HL-60 (cell line): ENCODE data around the gene ATL1.

ENCODE experiments used
- SPI1 ChIP-seq: IDR thresholded peaks from 2 replicates; pipeline ENCODE4 v1.6.1; 2012; ENCODE audit warnings: low read depth, mild to moderate bottlenecking, borderline replicate concordance
- TF ChIP-seq, protein P1 (sequence below): IDR thresholded peaks from one replicate; pipeline ENCODE4 v1.5.1; 2011; ENCODE audit warnings: low read length, control low read depth, inconsistent platforms; ENCODE audit not compliant: insufficient read depth

DNA sequence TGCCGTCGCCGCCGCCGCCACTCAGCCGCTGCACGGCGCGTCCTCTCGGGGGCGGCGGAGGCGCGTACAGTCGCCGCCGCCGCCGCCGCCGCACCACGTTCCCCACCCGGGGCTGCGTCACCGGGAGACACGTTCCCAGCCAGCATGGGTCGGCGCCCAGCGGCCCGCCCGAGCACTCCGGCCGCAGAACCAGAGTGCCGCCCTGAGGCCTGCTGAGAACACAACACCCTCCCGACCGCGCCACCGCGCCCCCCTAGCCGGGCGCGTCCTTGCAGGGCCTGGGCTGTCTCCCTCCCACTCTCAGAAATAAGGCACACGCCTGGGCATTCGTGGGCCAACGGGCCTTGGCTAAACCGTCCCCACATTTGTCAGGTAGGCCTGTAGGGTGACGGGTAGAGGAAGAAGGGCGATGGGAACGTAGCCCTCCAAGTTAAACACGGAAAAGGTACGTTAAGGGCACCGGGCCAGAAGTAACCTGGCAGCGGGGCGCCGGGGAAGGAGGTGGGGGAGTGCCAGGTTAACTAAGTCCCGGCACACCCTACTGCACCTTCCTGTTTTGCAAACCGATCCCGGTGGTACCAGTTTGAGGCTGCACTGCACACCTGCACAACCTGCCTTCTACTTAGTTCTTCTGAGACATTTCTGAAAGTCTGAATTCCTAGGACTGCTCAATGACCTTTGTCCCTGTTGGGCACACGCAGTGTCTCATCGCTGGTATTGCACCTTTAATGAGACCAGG, 27.3 kb upstream of the ATL1 start, which contains the start of gene MAP4K5:
- TF ChIP-seq, protein P1, sequence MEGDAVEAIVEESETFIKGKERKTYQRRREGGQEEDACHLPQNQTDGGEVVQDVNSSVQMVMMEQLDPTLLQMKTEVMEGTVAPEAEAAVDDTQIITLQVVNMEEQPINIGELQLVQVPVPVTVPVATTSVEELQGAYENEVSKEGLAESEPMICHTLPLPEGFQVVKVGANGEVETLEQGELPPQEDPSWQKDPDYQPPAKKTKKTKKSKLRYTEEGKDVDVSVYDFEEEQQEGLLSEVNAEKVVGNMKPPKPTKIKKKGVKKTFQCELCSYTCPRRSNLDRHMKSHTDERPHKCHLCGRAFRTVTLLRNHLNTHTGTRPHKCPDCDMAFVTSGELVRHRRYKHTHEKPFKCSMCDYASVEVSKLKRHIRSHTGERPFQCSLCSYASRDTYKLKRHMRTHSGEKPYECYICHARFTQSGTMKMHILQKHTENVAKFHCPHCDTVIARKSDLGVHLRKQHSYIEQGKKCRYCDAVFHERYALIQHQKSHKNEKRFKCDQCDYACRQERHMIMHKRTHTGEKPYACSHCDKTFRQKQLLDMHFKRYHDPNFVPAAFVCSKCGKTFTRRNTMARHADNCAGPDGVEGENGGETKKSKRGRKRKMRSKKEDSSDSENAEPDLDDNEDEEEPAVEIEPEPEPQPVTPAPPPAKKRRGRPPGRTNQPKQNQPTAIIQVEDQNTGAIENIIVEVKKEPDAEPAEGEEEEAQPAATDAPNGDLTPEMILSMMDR, result peak; percentile 45
- no peak for TF ChIP-seq SPI1
